ENCODE data around the gene IGFBP1. TPM values are rescaled to one million over a fixed set of nuclear protein-coding genes. Genes with fewer than 3 reads are reported as not detected.
A peak's percentile ranks its signal among the peaks of the same experiment; 100 is the strongest.

IGFBP1 gene
- total and polyA plus RNA-seq, 2 of the 13 experiments (the other 11 are each of a cell fraction or from before 2014, with no cell fraction given) = 5.4 to 885 TPM

GRCh38 chr7:45917658-45918057 is 29.4 kb downstream of the IGFBP1 start (continued):
- TF ChIP-seq SAFB2 (CRISPR knock-in tag; IDR thresholded peaks at IDR 0.05; ENCODE audit: borderline replicate concordance, low read depth) (no peak), ATRX (CRISPR knock-in tag; IDR thresholded peaks at IDR 0.05; ENCODE audit: borderline replicate concordance) (no peak), ZNF766 (CRISPR knock-in tag; IDR thresholded peaks at IDR 0.05; ENCODE audit: borderline replicate concordance) (no peak), THYN1 (CRISPR knock-in tag; IDR thresholded peaks at IDR 0.05; ENCODE audit: borderline replicate concordance, low read depth) (no peak), FOXO1 (CRISPR knock-in tag; IDR thresholded peaks at IDR 0.05) (peak; percentile 20; the same call in 1 of the 2 replicates)

DNA sequence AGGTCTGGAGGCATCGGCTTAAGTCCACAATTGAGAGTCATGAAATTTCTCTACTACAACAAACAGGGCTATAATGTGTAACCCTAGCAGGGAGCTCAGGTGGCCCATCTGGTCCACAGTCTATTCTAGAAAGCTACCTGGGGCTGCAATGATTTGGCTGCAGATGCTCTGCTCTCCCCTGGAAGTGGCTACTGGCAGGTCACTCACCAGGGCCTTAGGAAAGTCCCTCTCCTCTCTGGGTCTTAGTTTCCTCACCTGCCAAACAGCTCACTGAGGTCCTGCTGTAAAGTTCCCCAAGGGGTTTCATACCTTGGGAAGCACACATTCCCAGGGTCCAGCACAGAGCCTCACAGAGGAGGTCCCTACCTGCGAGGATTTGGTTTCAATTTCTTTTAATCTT is 30.3 kb downstream of the IGFBP1 start:
- FAIRE-seq (no peak), DNase-seq (ENCODE audit: low spot score) (no peak), ATAC-seq (no peak)
- ChIA-PET CTCF (ENCODE audit: low intra/inter-chr PET ratio, low total read pairs) (interaction anchor here (1.6 to 2.5 kb wide), 2 partner anchors 433 to 1170 kb away, joined by 7 to 20 read pairs; no protein-coding TSS in a partner anchor), POLR2A (interaction anchor here (0.8 kb wide), 1 partner anchor 37 kb away, joined by 3 read pairs; no protein-coding TSS in a partner anchor)
- Histone ChIP-seq H3K36me3 (replicated peaks in 1 of 2; ENCODE audit: control insufficient read depth in 1 of 2, insufficient read depth in 2 of 2, low read length in 2 of 2) (no peaks in the 10 kb centered on the region), H3K9me3 (ENCODE audit: low read length) (no peaks in the 10 kb centered on the region), H3K79me2 (ENCODE audit: insufficient read depth, low read length) (no peaks in the 10 kb centered on the region), H3K4me2 (ENCODE audit: low read depth, low read length) (peak overlapping the region; percentile 34; the same call in 1 of the 2 replicates), H3K4me3 (replicated peaks in 1 of 3; ENCODE audit: insufficient read depth in 1 of 3, low read depth in 2 of 3, low read length in 3 of 3) (no peak overlapping the region; a peak in 1 of 6 replicates), H4K20me1 (ENCODE audit: insufficient read depth, low read length) (peaks cover 7% of the 10 kb centered on the region; the same call in 1 of the 2 replicates), H3K4me1 (ENCODE audit: insufficient read depth, low read length) (peaks cover 27% of the 10 kb centered on the region), H3K9ac (ENCODE audit: insufficient read depth, low read depth, low read length) (no peak overlapping the region), H2AFZ (ENCODE audit: low read length) (no peak overlapping the region), H3K27me3 (ENCODE audit: control insufficient read depth in 1 of 2, insufficient read depth in 2 of 2, low read length in 2 of 2) (peaks cover 7 to 42% of the 10 kb centered on the region in 2 experiments; a peak in 4 of 5 replicates), H3K27ac (ENCODE audit: extremely low read length, insufficient read depth, low read length) (no peak overlapping the region)
- WGBS (ENCODE audit: low lambda C conversion rate) = 23% methylated on average over 1 of the region's 2 CpGs
- no TSS peak for BruUV-seq (replicated peaks)
- intact Hi-C loops (cut with micrococcal nuclease; ENCODE audit: unreplicated experiment) = no loop called here
- TF ChIP-seq KDM5A (IDR thresholded peaks at IDR 0.05; ENCODE audit: borderline replicate concordance, low read length) (no peak), CREM (IDR thresholded peaks at IDR 0.05) (no peak), CREM (CRISPR knock-in tag; IDR thresholded peaks at IDR 0.05) (no peak), ZFP62 (CRISPR knock-in tag; IDR thresholded peaks at IDR 0.05) (no peak)
- in situ Hi-C loops (cut with HindIII; ENCODE audit: extremely low pct_ligation_motif_present, low pct_unique_long_range_greater_than_20kb) = loop anchor here (10.0 kb wide), 1 partner anchor 1266 kb away; no protein-coding TSS in a partner anchor

All from HepG2 (cell line).